ENCODE results near the gene PRDM1. TPM values are rescaled to one million over a fixed set of nuclear protein-coding genes. Genes with fewer than 3 reads are reported as not detected.

Gene PRDM1
- total RNA-seq, 1 donor = 2.5 TPM

DNA sequence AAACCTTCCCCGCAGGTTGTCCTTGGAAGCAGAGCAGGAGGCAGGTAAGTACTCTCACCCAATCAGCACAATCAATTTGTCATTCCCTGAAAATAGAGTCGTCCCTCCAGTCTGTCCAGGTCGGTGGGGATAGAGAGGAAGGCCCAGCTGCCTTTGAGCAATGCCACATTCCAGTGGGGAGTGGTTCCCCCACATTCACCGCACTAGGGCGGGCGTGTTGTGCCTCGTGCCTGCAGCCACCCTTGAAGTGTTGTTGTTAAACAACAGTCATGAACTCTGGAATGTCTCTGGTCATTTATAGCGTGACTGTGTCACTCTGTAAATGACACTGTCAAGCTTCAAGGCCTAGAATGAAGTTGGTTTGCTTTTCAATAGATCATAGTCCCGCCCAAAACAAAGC lies 33.4 kb downstream of the PRDM1 start:
- Histone ChIP-seq H2AFZ (ENCODE audit: low read length) (no peak overlapping the region), H3K4me3 (ENCODE audit: insufficient read depth, low read length) (no peak overlapping the region), H3K27me3 (ENCODE audit: insufficient read depth, low read length) (no peaks in the 10 kb centered on the region), H3K27ac (ENCODE audit: low read depth, low read length) (no peak overlapping the region), H3K4me2 (ENCODE audit: insufficient read depth, low read length) (no peak overlapping the region), H3K9me3 (ENCODE audit: low read depth, low read length) (no peaks in the 10 kb centered on the region), H3K36me3 (ENCODE audit: insufficient read depth, low read length) (no peaks in the 10 kb centered on the region), H3K4me1 (ENCODE audit: insufficient read depth, low read length) (peaks cover 8% of the 10 kb centered on the region), H4K20me1 (ENCODE audit: insufficient read depth, low read length) (no peaks in the 10 kb centered on the region), H3K79me2 (ENCODE audit: insufficient read depth, low read length) (no peaks in the 10 kb centered on the region)
- TF ChIP-seq, protein P1, sequence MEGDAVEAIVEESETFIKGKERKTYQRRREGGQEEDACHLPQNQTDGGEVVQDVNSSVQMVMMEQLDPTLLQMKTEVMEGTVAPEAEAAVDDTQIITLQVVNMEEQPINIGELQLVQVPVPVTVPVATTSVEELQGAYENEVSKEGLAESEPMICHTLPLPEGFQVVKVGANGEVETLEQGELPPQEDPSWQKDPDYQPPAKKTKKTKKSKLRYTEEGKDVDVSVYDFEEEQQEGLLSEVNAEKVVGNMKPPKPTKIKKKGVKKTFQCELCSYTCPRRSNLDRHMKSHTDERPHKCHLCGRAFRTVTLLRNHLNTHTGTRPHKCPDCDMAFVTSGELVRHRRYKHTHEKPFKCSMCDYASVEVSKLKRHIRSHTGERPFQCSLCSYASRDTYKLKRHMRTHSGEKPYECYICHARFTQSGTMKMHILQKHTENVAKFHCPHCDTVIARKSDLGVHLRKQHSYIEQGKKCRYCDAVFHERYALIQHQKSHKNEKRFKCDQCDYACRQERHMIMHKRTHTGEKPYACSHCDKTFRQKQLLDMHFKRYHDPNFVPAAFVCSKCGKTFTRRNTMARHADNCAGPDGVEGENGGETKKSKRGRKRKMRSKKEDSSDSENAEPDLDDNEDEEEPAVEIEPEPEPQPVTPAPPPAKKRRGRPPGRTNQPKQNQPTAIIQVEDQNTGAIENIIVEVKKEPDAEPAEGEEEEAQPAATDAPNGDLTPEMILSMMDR (IDR thresholded peaks at IDR 0.05; ENCODE audit: extremely low read depth, low read depth, low read length) = no peak
- no peak for DNase-seq (ENCODE audit: insufficient read length, low spot score, missing footprints)

DNA sequence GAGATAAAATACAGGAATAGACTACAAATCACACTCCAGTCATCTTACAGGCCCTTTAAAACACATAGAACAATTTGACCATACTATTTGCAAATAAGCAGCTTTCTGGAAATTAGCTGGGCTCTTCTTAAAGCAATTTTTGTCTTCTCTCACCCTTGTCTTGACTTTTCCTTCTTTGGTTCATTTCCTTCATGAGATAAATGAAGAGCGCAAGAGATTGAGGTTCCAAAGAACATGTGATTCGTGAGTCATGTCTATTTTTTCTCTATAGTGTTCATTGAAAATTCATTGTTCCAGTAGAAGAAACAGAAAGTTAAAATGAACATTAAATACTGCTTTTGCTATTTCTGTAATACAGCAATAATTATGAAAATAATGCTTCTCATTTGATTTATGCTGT lies 33.9 kb downstream of the PRDM1 start:
- DNase-seq (ENCODE audit: insufficient read length, low spot score, missing footprints) = no peak
- Histone ChIP-seq H4K20me1 (ENCODE audit: insufficient read depth, low read length) (no peaks in the 10 kb centered on the region), H3K27me3 (ENCODE audit: insufficient read depth, low read length) (no peaks in the 10 kb centered on the region), H3K36me3 (ENCODE audit: insufficient read depth, low read length) (no peaks in the 10 kb centered on the region), H3K4me1 (ENCODE audit: insufficient read depth, low read length) (peaks cover 8% of the 10 kb centered on the region), H3K4me2 (ENCODE audit: insufficient read depth, low read length) (no peak overlapping the region), H3K79me2 (ENCODE audit: insufficient read depth, low read length) (no peaks in the 10 kb centered on the region), H3K9me3 (ENCODE audit: low read depth, low read length) (no peaks in the 10 kb centered on the region), H3K4me3 (ENCODE audit: insufficient read depth, low read length) (no peak overlapping the region), H3K27ac (ENCODE audit: low read depth, low read length) (no peak overlapping the region), H2AFZ (ENCODE audit: low read length) (peak overlapping the region; percentile 7)
- TF ChIP-seq, protein P1 (IDR thresholded peaks at IDR 0.05; ENCODE audit: extremely low read depth, low read depth, low read length) = no peak

DNA sequence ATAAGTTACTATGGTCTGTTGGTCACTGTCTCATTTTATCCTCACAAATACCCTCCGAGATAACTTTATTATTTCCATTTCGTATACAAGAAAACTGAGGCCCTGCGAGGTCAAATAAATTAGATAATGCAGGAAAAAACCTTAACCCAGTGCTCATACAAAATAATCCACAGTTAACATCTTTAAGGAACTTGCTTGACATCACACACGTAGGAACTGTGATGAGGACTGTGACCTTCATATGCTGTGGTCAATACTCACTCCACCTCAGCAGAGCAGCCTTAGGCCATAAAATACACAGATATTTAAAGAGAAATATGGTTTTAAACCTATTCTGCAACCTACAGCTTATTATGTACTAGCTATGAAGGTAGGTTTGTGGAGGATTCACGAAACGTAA lies 34.3 kb downstream of the PRDM1 start:
- DNase-seq (ENCODE audit: insufficient read length, low spot score, missing footprints) = no peak
- no peaks in the 10 kb centered on the region for H4K20me1 ChIP-seq (ENCODE audit: insufficient read depth, low read length)
- no peaks in the 10 kb centered on the region for H3K27me3 ChIP-seq (ENCODE audit: insufficient read depth, low read length)
- H2AFZ ChIP-seq (ENCODE audit: low read length) = no peak overlapping the region
- H3K79me2 ChIP-seq (ENCODE audit: insufficient read depth, low read length) = no peaks in the 10 kb centered on the region
- TF ChIP-seq, protein P1 (IDR thresholded peaks at IDR 0.05; ENCODE audit: extremely low read depth, low read depth, low read length) = no peak
- H3K4me3 ChIP-seq (ENCODE audit: insufficient read depth, low read length) = no peak overlapping the region
- H3K27ac ChIP-seq (ENCODE audit: low read depth, low read length) = no peak overlapping the region
- H3K9me3 ChIP-seq (ENCODE audit: low read depth, low read length) = no peaks in the 10 kb centered on the region
- peaks cover 8% of the 10 kb centered on the region for H3K4me1 ChIP-seq (ENCODE audit: insufficient read depth, low read length)
- H3K36me3 ChIP-seq (ENCODE audit: insufficient read depth, low read length) = no peaks in the 10 kb centered on the region
- no peak overlapping the region for H3K4me2 ChIP-seq (ENCODE audit: insufficient read depth, low read length)

DNA sequence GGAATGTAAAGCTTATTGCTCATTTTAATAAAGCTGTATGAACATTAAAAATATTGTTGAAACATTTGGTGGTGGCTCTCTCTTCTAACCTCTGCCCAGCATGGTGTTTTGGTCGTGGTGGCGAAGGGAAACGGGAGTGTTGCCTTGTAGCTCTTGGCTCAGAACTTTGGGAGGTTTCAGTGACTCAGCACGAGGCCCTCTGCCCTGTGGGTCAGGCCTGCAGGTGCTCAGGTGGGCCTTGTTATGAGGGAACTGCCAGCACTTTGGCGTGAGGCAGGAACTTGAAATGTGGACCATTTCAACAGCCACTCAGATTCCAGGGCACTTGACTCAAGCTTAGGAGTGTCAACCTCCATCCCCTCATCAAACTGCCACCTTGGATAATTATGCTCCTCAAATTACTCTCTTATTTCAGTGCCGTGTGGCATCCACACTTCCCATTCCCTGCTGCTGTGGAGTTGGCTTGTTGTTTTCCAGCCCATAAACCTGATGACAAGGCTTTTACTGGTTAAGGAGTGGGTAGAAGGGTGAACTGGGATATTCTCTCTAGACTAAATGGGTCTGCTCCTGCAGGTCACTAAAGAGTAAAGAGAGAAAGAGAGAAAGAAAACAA lies 36.3 kb downstream of the PRDM1 start:
- Histone ChIP-seq H3K4me3 (ENCODE audit: insufficient read depth, low read length) (no peak overlapping the region), H3K36me3 (ENCODE audit: insufficient read depth, low read length) (no peaks in the 10 kb centered on the region), H3K79me2 (ENCODE audit: insufficient read depth, low read length) (no peaks in the 10 kb centered on the region), H4K20me1 (ENCODE audit: insufficient read depth, low read length) (no peaks in the 10 kb centered on the region), H3K4me2 (ENCODE audit: insufficient read depth, low read length) (no peak overlapping the region), H2AFZ (ENCODE audit: low read length) (no peak overlapping the region), H3K4me1 (ENCODE audit: insufficient read depth, low read length) (no peaks in the 10 kb centered on the region), H3K27me3 (ENCODE audit: insufficient read depth, low read length) (no peaks in the 10 kb centered on the region), H3K9me3 (ENCODE audit: low read depth, low read length) (no peaks in the 10 kb centered on the region), H3K27ac (ENCODE audit: low read depth, low read length) (no peak overlapping the region)
- no peak for DNase-seq (ENCODE audit: insufficient read length, low spot score, missing footprints)
- TF ChIP-seq, protein P1 (IDR thresholded peaks at IDR 0.05; ENCODE audit: extremely low read depth, low read depth, low read length) = no peak
